Activated CD4-positive, alpha-beta memory T cell treated with anti-CD3 and anti-CD28 coated beads for 36 hours (primary cell): ENCODE measurements around the gene CYRIA. TPM values are rescaled to one million over a fixed set of nuclear protein-coding genes. Genes with fewer than 3 reads are reported as not detected.

Experiments
- CTCF ChIA-PET: fragments of 350-600 bp; sonication (Branson Sonifier 250); formaldehyde crosslinking; loops from one replicate; lab custom pipeline; 2021; ENCODE audit warnings: antibody characterized with exemption, inconsistent platforms; lab: Charles Lee
- POLR2A ChIA-PET: fragments of 350-600 bp; sonication (Branson Sonifier 250); formaldehyde crosslinking; loops from one replicate; lab custom pipeline; 2021; ENCODE audit warnings: antibody characterized with exemption; lab: Charles Lee
- DNase-seq: peaks from one replicate; pipeline ENCODE4 v3.0.0-alpha.2; 2020
- H3K27ac Mint-ChIP-seq: one replicate; pipeline ENCODE4 v1.8.0; 2021; ENCODE audit warnings: mixed read lengths
- H3K27me3 Mint-ChIP-seq: one replicate; pipeline ENCODE4 v1.8.0; 2021; ENCODE audit warnings: mixed read lengths
- H3K36me3 Mint-ChIP-seq: one replicate; pipeline ENCODE4 v1.8.0; 2021; ENCODE audit warnings: mixed read lengths
- H3K4me1 Mint-ChIP-seq: one replicate; pipeline ENCODE4 v1.8.0; 2021; ENCODE audit warnings: low read depth, mixed read lengths
- H3K4me3 Mint-ChIP-seq: one replicate; pipeline ENCODE4 v1.8.0; 2021; ENCODE audit warnings: mild to moderate bottlenecking, mixed read lengths
- H3K9me3 Mint-ChIP-seq: one replicate; pipeline ENCODE4 v1.8.0; 2021; ENCODE audit warnings: mixed read lengths
- intact Hi-C: fragments of 100-400 bp; cut with micrococcal nuclease; formaldehyde crosslinking; loops from one replicate; pipeline ENCODE4 v1.15.1; 2023
- total RNA-seq, 2 experiments: library from RNA; stranded (reverse); gene quantifications; one replicate each; pipeline ENCODE4 v1.2.3, GENCODE V29; 2021

CYRIA gene
- under 1 TPM; 0.81 to 0.99 TPM for total RNA-seq

DNA sequence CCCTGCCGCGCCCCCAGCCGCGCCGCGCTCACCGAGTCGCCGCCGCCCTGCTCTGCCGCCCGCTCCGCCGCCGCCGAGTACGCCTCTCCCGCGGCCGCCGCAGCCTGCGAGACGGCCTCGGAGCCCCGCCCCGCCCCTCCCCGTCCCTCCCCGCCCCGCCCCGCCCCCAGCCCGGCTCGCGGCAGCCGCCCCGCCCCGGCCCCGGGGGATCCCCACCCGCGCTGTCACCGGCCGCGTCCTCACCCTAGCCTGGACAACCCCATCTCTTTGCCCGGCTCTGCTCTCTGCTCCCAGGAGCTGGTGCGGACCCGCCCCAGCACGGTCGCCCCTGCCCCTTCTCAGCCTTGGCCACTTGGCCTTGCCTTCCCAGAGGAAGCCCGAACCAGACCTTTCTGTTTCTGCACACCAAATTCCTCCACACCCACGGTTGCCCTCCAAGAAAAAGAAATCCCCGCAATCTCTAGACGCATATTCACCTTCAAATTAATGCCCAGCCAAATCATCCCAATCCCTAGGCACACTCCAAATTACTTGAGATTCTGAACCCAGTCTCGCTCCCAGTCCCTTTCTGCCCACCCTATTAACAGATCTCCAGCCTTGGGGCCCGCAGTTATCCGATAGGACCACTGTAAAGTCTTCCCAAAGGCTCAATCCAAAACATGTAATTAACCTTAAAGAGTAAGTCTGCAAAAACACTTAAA is at the start of gene CYRIA:
CYRIA (minus strand) TSS at position 87 of the 701 bp plus-strand sequence. CDS start 77,715 bp downstream, outside the sequence.
- no peaks in the 10 kb centered on the region for H3K36me3 Mint-ChIP-seq
- peak within 1 kb of the TSS; percentile 60 for H3K27ac Mint-ChIP-seq
- intact Hi-C loops, result loop anchor here (5.0 kb wide), 1 partner anchor 81 kb away; no protein-coding TSS in a partner anchor
- no peaks in the 10 kb centered on the region for H3K9me3 Mint-ChIP-seq
- H3K4me1 Mint-ChIP-seq, result peaks cover 16% of the 10 kb centered on the region
- POLR2A ChIA-PET, result no interaction called here
- peak; percentile 68 for DNase-seq
- peaks cover 45% of the 10 kb centered on the region for H3K27me3 Mint-ChIP-seq
- CTCF ChIA-PET, result no interaction called here
- H3K4me3 Mint-ChIP-seq, result peak within 1 kb of the TSS; percentile 68

DNA sequence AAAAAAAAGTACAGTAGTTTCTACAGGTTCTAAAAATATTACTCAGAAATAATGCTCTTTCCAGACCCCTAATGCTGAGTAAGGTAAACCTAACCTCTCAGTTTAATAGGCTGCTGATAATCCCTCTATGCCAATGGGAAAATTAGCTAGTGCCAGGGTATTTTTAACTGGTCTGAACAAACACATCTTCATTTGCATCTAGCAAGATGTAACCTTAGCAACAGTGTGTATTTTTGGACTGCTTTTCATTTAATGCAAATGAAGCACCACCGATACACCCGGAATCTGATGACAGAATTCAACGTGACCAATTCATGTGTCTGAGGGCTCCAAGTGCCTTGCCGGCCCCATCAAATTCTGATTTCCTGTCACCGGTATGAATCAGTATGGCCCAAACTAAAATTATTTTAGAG is 47.4 kb upstream of the CYRIA start:
- Mint-ChIP-seq H3K27me3 (peaks cover 6% of the 10 kb centered on the region), H3K27ac (no peak overlapping the region), H3K9me3 (no peaks in the 10 kb centered on the region), H3K4me3 (no peak overlapping the region), H3K4me1 (no peaks in the 10 kb centered on the region), H3K36me3 (no peaks in the 10 kb centered on the region)
- intact Hi-C loops, result no loop called here
- ChIA-PET POLR2A (no interaction called here), CTCF (interaction anchor here (0.7 kb wide), 1 partner anchor 211 kb away, joined by 3 read pairs; no protein-coding TSS in a partner anchor)
- DNase-seq, result no peak

DNA sequence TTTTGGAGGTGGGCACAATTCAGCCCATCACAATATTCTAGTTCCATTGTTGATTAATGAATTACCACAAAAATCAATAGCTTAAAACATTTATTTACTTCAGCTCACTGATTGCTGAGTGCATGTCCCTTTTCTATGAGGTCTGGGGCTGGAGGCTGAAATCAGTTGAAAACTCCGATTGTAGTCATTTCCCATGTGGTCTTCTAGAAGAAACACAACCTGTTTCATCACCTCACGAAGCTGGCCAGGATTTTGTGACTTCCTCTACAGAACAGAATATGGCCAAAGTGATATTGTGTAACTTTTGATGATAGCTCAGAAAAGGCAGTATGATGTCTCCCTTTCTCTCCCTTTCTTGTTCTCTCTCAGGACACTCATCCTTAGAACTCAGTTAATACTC is 44.1 kb upstream of the CYRIA start:
- H3K4me3 Mint-ChIP-seq, result no peak overlapping the region
- peaks cover 16% of the 10 kb centered on the region for H3K27me3 Mint-ChIP-seq
- H3K27ac Mint-ChIP-seq, result no peak overlapping the region
- no peaks in the 10 kb centered on the region for H3K9me3 Mint-ChIP-seq
- intact Hi-C loops, result no loop called here
- H3K4me1 Mint-ChIP-seq, result no peaks in the 10 kb centered on the region
- DNase-seq, result no peak
- H3K36me3 Mint-ChIP-seq, result no peaks in the 10 kb centered on the region
- CTCF ChIA-PET, result no interaction called here
- POLR2A ChIA-PET, result no interaction called here

DNA sequence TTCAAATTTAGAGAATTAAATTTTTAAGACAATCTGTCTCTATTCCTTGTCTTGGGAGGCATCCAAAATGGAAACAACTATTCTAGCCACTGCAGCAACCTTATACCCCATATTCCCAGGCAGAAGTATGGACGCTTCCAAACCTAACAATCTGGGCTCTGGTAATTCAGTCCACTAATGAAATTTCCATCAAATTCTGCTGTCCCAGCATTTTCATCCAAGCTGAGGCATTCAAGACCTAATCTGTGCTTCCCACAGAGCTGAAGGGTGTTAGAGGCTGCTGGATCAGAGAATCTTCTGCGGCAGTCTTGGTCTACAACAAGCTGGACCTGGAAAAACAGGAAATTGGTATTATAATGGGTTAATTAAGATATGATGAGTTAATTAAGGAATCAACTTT is 42.5 kb upstream of the CYRIA start:
- DNase-seq, result no peak
- Mint-ChIP-seq H3K4me3 (no peak overlapping the region), H3K36me3 (no peaks in the 10 kb centered on the region), H3K9me3 (no peaks in the 10 kb centered on the region), H3K27ac (no peak overlapping the region), H3K27me3 (peaks cover 16% of the 10 kb centered on the region), H3K4me1 (no peaks in the 10 kb centered on the region)
- ChIA-PET CTCF (no interaction called here), POLR2A (no interaction called here)
- intact Hi-C loops, result no loop called here

DNA sequence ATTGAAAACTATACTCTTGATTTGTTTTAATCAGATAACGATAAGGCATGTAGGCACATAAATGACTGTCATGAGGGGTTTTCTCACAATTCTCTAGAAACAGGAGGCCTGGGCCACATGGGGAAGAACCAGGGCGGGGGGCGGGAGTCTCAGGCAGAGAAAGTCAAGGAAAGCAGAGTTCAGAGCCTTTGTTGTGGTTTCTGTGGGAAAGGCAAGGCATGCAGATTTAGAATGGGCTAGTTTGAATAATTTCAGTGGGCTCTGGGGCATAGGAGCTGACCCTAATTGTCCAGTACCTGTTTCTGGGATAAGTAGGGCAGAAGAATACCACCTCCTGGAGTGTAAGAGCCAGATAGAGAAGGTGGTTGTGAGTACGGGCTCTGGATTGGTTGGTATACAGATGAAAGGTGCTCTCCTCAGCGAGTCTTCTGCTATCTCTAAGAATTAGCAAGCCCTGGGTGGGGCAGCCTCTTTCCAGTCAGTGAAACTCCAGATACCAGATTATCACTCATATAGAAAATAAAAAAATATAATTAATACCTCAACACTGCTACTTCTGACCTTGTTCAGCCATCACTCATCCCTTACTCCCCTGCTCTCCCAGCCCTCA is 41.5 kb upstream of the CYRIA start:
- Mint-ChIP-seq H3K36me3 (no peaks in the 10 kb centered on the region), H3K27ac (no peak overlapping the region), H3K4me3 (no peak overlapping the region), H3K27me3 (peaks cover 16% of the 10 kb centered on the region), H3K4me1 (no peaks in the 10 kb centered on the region), H3K9me3 (no peaks in the 10 kb centered on the region)
- POLR2A ChIA-PET, result no interaction called here
- CTCF ChIA-PET, result interaction anchor here (0.6 kb wide), 2 partner anchors 117 to 1133 kb away, joined by 4 to 5 read pairs; no protein-coding TSS in a partner anchor
- intact Hi-C loops, result no loop called here
- DNase-seq, result no peak

DNA sequence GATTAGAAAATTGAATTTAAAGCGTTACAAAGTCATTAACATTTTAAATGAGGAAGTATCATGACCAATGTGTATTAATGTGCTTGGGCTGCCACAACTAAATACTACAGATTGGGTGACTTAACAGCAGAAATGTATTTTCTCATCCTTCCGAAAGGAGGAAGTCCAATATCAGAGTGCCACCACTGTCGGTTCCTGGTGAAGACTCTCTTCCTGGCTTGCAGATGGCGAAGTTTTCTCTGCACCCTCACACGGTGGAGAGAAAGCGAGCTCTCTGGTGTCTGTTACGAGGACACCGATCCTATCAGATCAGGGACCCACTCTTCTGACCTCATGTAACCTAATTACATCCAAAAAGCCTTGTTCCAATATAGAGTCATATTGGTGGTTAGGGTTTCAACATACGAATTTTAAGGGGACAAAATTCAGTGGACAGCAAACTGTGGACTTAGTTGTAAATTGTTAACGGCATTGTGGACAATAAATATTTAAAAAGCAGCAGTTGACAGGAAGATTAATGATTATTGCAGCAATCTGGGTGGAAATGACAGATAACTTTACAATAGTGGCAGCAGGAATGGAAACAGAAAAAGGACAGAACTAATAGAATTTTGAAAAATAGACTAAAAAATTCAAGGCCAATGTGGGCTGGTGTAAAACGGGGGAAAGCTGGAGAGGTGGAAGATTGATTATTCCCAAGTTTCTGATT is 35.1 kb upstream of the CYRIA start:
- ChIA-PET CTCF (no interaction called here), POLR2A (no interaction called here)
- no peak overlapping the region for H3K4me3 Mint-ChIP-seq
- intact Hi-C loops, result no loop called here
- H3K9me3 Mint-ChIP-seq, result peaks cover 8% of the 10 kb centered on the region
- peaks cover 12% of the 10 kb centered on the region for H3K27me3 Mint-ChIP-seq
- no peaks in the 10 kb centered on the region for H3K4me1 Mint-ChIP-seq
- DNase-seq, result no peak
- no peak overlapping the region for H3K27ac Mint-ChIP-seq
- no peaks in the 10 kb centered on the region for H3K36me3 Mint-ChIP-seq

DNA sequence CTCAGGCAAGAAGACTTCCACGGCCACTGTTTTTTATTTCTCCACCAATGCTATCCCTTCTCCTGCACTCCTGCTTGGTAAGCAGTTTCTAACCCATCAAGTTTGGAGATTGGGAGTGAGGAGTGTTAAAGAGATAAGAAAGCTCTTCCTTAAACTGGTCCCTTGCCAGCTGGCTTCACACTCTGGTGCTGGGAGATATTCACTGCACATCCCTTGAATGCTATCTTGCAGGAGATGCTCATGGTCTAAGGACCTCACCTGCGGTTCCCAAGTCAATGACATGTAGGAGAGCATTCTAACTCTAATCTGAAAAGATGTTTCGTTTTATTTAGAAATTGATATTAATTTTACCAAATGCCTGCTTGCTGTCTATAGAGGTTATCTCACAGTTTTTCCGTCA is 28.2 kb upstream of the CYRIA start:
- peaks cover 4% of the 10 kb centered on the region for H3K27me3 Mint-ChIP-seq
- no peaks in the 10 kb centered on the region for H3K4me1 Mint-ChIP-seq
- H3K36me3 Mint-ChIP-seq, result no peaks in the 10 kb centered on the region
- intact Hi-C loops, result no loop called here
- DNase-seq, result no peak
- peaks cover 8% of the 10 kb centered on the region for H3K9me3 Mint-ChIP-seq
- no peak overlapping the region for H3K4me3 Mint-ChIP-seq
- POLR2A ChIA-PET, result no interaction called here
- no peak overlapping the region for H3K27ac Mint-ChIP-seq
- CTCF ChIA-PET, result no interaction called here

DNA sequence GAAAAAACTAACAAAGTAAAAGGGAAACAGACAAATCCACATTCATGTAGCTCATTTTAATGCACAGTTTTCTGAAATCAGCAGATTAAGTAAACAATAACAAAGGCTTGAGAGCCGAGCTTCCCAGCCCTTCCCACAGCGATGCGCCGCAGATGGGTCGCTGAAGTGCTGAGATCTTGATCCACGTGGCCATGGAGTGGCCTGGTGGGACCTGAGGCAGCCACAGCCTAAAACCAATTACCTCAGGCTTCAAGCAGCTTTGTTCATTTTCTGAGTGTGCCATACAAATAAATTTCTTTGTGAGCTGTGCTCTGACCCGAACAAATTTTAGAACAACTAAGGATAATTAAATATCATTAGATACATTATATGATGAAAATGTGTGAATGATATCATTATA is 25.6 kb upstream of the CYRIA start:
- no peak overlapping the region for H3K4me3 Mint-ChIP-seq
- no peaks in the 10 kb centered on the region for H3K4me1 Mint-ChIP-seq
- no peaks in the 10 kb centered on the region for H3K36me3 Mint-ChIP-seq
- POLR2A ChIA-PET, result no interaction called here
- no peaks in the 10 kb centered on the region for H3K9me3 Mint-ChIP-seq
- intact Hi-C loops, result no loop called here
- H3K27ac Mint-ChIP-seq, result no peak overlapping the region
- CTCF ChIA-PET, result no interaction called here
- DNase-seq, result no peak
- peaks cover 2% of the 10 kb centered on the region for H3K27me3 Mint-ChIP-seq

DNA sequence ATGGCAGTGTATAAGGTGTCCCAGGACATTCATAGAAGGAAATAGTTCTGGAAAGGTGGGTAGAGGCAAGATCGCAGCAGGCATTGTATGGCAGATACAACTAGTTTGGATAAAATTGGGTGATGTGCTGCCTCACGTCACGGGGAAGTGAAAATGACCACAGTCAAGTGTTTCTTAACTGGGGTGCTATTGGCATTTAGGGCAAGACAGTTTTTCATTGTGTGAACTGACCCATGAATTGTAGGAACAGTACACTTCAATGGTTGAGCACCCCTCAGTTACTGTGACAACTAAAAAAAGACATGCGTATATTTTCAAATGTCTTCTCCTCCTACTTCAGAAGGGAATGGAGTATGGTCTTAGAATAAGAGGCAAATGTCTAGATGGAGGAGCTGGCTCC is 22.3 kb upstream of the CYRIA start:
- H3K27me3 Mint-ChIP-seq, result no peaks in the 10 kb centered on the region
- POLR2A ChIA-PET, result no interaction called here
- CTCF ChIA-PET, result no interaction called here

DNA sequence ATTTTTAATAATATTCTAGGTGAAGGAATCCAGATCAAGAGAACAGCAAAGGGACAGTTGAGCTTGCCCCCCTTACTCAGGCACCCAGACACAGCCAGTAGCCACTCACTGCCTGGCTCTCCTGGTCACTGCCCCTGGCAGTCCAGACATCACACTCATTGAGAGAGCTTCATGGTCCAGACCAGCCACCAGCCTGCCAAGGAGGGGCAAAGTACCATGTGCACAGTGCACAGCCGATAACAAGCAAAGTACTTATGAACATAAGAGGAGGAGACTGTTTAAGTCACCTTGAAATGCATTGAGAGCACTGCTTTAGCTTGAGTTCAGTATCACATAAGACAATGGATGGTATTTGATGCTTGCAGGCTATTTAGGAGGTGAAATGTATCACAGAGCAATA is 21.6 kb upstream of the CYRIA start:
- ChIA-PET CTCF (no interaction called here), POLR2A (no interaction called here)
- Mint-ChIP-seq H3K4me1 (no peaks in the 10 kb centered on the region), H3K9me3 (no peaks in the 10 kb centered on the region), H3K27me3 (peaks cover 4% of the 10 kb centered on the region), H3K27ac (no peak overlapping the region), H3K36me3 (no peaks in the 10 kb centered on the region), H3K4me3 (no peak overlapping the region)
- intact Hi-C loops, result no loop called here
- no peak for DNase-seq

More for the DNA sequence above, 22.3 kb upstream of the CYRIA start:
- H3K4me1 Mint-ChIP-seq, result no peaks in the 10 kb centered on the region
- intact Hi-C loops, result no loop called here
- no peak overlapping the region for H3K27ac Mint-ChIP-seq
- DNase-seq, result no peak
- no peak overlapping the region for H3K4me3 Mint-ChIP-seq
- no peaks in the 10 kb centered on the region for H3K9me3 Mint-ChIP-seq
- H3K36me3 Mint-ChIP-seq, result no peaks in the 10 kb centered on the region

DNA sequence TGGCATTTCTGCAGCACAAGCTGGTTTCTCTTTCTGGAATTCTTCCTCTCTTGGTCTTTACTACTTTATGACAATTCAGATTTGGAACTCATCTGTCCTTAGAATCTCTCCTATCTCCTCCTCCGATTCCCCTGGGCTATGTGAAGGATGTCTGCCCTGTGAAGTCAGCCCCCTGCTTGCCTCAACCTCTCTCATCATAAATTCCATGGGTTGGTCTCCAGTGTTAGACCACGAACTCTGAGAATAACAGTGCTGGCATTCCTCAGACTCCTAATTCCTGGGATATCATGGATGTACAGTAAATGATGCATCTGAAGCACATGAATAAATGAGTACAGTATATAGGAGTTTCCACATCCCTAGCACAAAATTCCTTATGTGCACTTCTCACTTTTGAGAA is 21.0 kb upstream of the CYRIA start:
- Mint-ChIP-seq H3K4me1 (no peaks in the 10 kb centered on the region), H3K4me3 (no peak overlapping the region), H3K27ac (no peak overlapping the region), H3K27me3 (peaks cover 4% of the 10 kb centered on the region), H3K9me3 (no peaks in the 10 kb centered on the region), H3K36me3 (no peaks in the 10 kb centered on the region)
- ChIA-PET POLR2A (no interaction called here), CTCF (no interaction called here)
- intact Hi-C loops, result no loop called here
- no peak for DNase-seq

DNA sequence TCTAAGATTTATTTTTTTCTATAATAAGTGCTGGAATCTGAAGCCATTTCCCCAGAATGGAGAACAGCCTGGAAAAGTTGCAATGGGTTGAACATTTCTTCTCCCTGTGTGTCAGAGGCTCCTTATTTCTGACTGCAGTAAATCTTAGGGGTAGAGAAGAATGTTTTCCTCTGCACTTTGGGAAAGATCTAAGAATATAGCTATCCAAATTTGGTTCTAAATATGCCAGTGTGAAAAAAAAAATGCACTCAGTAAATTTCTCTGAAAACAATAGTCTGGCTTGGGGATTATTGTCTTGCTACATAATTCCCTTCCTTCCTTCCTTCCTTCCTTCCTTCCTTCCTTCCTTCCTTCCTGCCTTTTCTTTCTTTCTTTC is 19.7 kb upstream of the CYRIA start:
- Mint-ChIP-seq H3K27ac (no peak overlapping the region), H3K9me3 (no peaks in the 10 kb centered on the region), H3K36me3 (no peaks in the 10 kb centered on the region), H3K27me3 (peaks cover 4% of the 10 kb centered on the region), H3K4me1 (no peaks in the 10 kb centered on the region), H3K4me3 (no peak overlapping the region)
- DNase-seq, result no peak
- intact Hi-C loops, result no loop called here
- CTCF ChIA-PET, result no interaction called here
- POLR2A ChIA-PET, result no interaction called here
